Naive B cell (primary cell): ENCODE measurements around the gene ITPR3. TPM values are rescaled to one million over a fixed set of nuclear protein-coding genes. Genes with fewer than 3 reads are reported as not detected.

ENCODE experiments used
- ATAC-seq, 2 donors: fragments of 150-1000 bp; cut with Tn5 transposase; 2 replicates each; pipeline ENCODE4 v1.10.0; 2021; ENCODE audit warnings: low read depth in 2 of 2, mild to moderate bottlenecking in 2 of 2, moderate library complexity in 2 of 2
- DNase-seq: peaks from one replicate; pipeline ENCODE4 v3.0.0; 2022
- H3K27ac Mint-ChIP-seq, 6 donors: one replicate each; pipeline ENCODE4 v1.8.0; 2020 to 2022; ENCODE audit warnings: mild to moderate bottlenecking in 6 of 6, mixed read lengths in 6 of 6, moderate library complexity in 5 of 6, inconsistent platforms in 2 of 6
- H3K27me3 Mint-ChIP-seq, 3 donors: one replicate each; pipeline ENCODE4 v1.8.0; 2021 to 2022; ENCODE audit warnings: mixed read lengths in 3 of 3, mild to moderate bottlenecking in 1 of 3
- H3K36me3 Mint-ChIP-seq, 2 donors: one replicate each; pipeline ENCODE4 v1.8.0; 2020 to 2022; ENCODE audit warnings: mixed read lengths in 2 of 2, inconsistent platforms in 1 of 2, mild to moderate bottlenecking in 1 of 2
- H3K4me1 Mint-ChIP-seq, 3 donors: one replicate each; pipeline ENCODE4 v1.8.0; 2020 to 2022; ENCODE audit warnings: mixed read lengths in 3 of 3, inconsistent platforms in 1 of 3, mild to moderate bottlenecking in 1 of 3, moderate library complexity in 1 of 3
- H3K4me3 Mint-ChIP-seq, 8 donors: one replicate each; pipeline ENCODE4 v1.8.0; 2020 to 2022; ENCODE audit warnings: mild to moderate bottlenecking in 8 of 8, mixed read lengths in 8 of 8, moderate library complexity in 8 of 8, inconsistent platforms in 2 of 8
- H3K9me3 Mint-ChIP-seq, 7 donors: one replicate each; pipeline ENCODE4 v1.8.0; 2020 to 2022; ENCODE audit warnings: mixed read lengths in 7 of 7, mild to moderate bottlenecking in 5 of 7, inconsistent platforms in 2 of 7, moderate library complexity in 1 of 7
- polyA plus RNA-seq, 6 donors: library from polyadenylated mRNA; unstranded; fragments of 300-500 nt; fragmentation: Illumina TruSeq; gene quantifications; one replicate each; pipeline ENCODE4 v1.2.3, GENCODE V29; 2021; ENCODE audit warnings: low read depth in 6 of 6

Gene ITPR3
- polyA plus RNA-seq, 6 donors from 2014 or later = 0.22 to 6.4 (median 1.7) TPM

GRCh38 chr6:33713786-33714185 lies 92.7 kb downstream of the ITPR3 start:
- Mint-ChIP-seq H3K36me3 (peaks cover 4 to 6% of the 10 kb centered on the region in 2 donors), H3K4me3 (peak overlapping the region in 1 of 8 donors; percentile 67), H3K9me3 (no peaks in the 10 kb centered on the region), H3K27ac (peak overlapping the region in 1 of 6 donors; percentile 6), H3K4me1 (peaks cover 24 to 32% (median 27%) of the 10 kb centered on the region in 3 donors), H3K27me3 (no peaks in the 10 kb centered on the region)
- DNase-seq (no peak), ATAC-seq (no peak)

- H3K27me3 Mint-ChIP-seq = peaks cover 0 to 7% (median 0%) of the 10 kb centered on the region in 3 donors
- DNase-seq = no peak
- peaks cover 19 to 28% (median 22%) of the 10 kb centered on the region in 3 donors for H3K4me1 Mint-ChIP-seq
- no peak for ATAC-seq
- no peak overlapping the region for H3K4me3 Mint-ChIP-seq
- H3K36me3 Mint-ChIP-seq = no peaks in the 10 kb centered on the region
- peak overlapping the region in 2 of 6 donors; percentile 39 to 64 for H3K27ac Mint-ChIP-seq
- H3K9me3 Mint-ChIP-seq = no peaks in the 10 kb centered on the region
Measured at GRCh38 chr6:33714385-33715040, 93.4 kb downstream of the ITPR3 start.

GRCh38 chr6:33716379-33716778 lies 95.3 kb downstream of the ITPR3 start:
- peaks cover 10 to 21% (median 11%) of the 10 kb centered on the region in 3 donors for H3K4me1 Mint-ChIP-seq
- H3K36me3 Mint-ChIP-seq = no peaks in the 10 kb centered on the region
- no peak for ATAC-seq
- no peak for DNase-seq
- H3K4me3 Mint-ChIP-seq = no peak overlapping the region
- no peaks in the 10 kb centered on the region for H3K9me3 Mint-ChIP-seq
- peak overlapping the region in 1 of 6 donors; percentile 38 for H3K27ac Mint-ChIP-seq
- peaks cover 0 to 9% (median 0%) of the 10 kb centered on the region in 3 donors for H3K27me3 Mint-ChIP-seq

GRCh38 chr6:33716890-33717632 lies 95.9 kb downstream of the ITPR3 start:
- Mint-ChIP-seq H3K36me3 (no peaks in the 10 kb centered on the region), H3K27me3 (peaks cover 0 to 9% (median 0%) of the 10 kb centered on the region in 3 donors), H3K4me1 (peaks cover 10 to 18% (median 11%) of the 10 kb centered on the region in 3 donors), H3K9me3 (no peaks in the 10 kb centered on the region), H3K27ac (no peak overlapping the region), H3K4me3 (no peak overlapping the region)
- no peak for ATAC-seq
- DNase-seq = no peak

GRCh38 chr6:33717934-33718455 lies 96.9 kb downstream of the ITPR3 start:
- Mint-ChIP-seq H3K27me3 (peaks cover 0 to 9% (median 6%) of the 10 kb centered on the region in 3 donors), H3K36me3 (no peaks in the 10 kb centered on the region)
- no peak for DNase-seq

GRCh38 chr6:33718713-33719112 lies 97.6 kb downstream of the ITPR3 start:
- Mint-ChIP-seq H3K27ac (no peak overlapping the region), H3K4me1 (peaks cover 9 to 16% (median 10%) of the 10 kb centered on the region in 3 donors), H3K9me3 (no peaks in the 10 kb centered on the region), H3K36me3 (no peaks in the 10 kb centered on the region), H3K27me3 (peaks cover 0 to 13% (median 11%) of the 10 kb centered on the region in 3 donors), H3K4me3 (no peak overlapping the region)
- no peak for ATAC-seq
- no peak for DNase-seq

More at GRCh38 chr6:33717934-33718455, 96.9 kb downstream of the ITPR3 start:
- Mint-ChIP-seq H3K9me3 (no peaks in the 10 kb centered on the region), H3K27ac (no peak overlapping the region), H3K4me1 (peaks cover 9 to 17% (median 10%) of the 10 kb centered on the region in 3 donors), H3K4me3 (no peak overlapping the region)
- no peak for ATAC-seq

GRCh38 chr6:33719326-33719987 lies 98.3 kb downstream of the ITPR3 start:
- Mint-ChIP-seq H3K4me3 (no peak overlapping the region), H3K4me1 (peaks cover 9 to 16% (median 9%) of the 10 kb centered on the region in 3 donors), H3K36me3 (no peaks in the 10 kb centered on the region), H3K9me3 (no peaks in the 10 kb centered on the region), H3K27me3 (peaks cover 0 to 16% (median 13%) of the 10 kb centered on the region in 3 donors), H3K27ac (no peak overlapping the region)
- ATAC-seq (no peak), DNase-seq (no peak)

GRCh38 chr6:33720998-33721397 lies 99.9 kb downstream of the ITPR3 start:
- H3K4me3 Mint-ChIP-seq = peak overlapping the region in 1 of 8 donors; percentile 16
- H3K27ac Mint-ChIP-seq = peak overlapping the region in 1 of 6 donors; percentile 80
- H3K4me1 Mint-ChIP-seq = peaks cover 6 to 16% (median 9%) of the 10 kb centered on the region in 3 donors
- H3K9me3 Mint-ChIP-seq = no peaks in the 10 kb centered on the region
- ATAC-seq (peak; percentile 41 to 49), DNase-seq (no peak)
- no peaks in the 10 kb centered on the region for H3K36me3 Mint-ChIP-seq
- peaks cover 0 to 16% (median 13%) of the 10 kb centered on the region in 3 donors for H3K27me3 Mint-ChIP-seq

- Mint-ChIP-seq H3K36me3 (no peaks in the 10 kb centered on the region), H3K9me3 (no peaks in the 10 kb centered on the region), H3K27ac (peak overlapping the region in 1 of 6 donors; percentile 87), H3K4me1 (peaks cover 6 to 16% (median 9%) of the 10 kb centered on the region in 3 donors), H3K4me3 (no peak overlapping the region), H3K27me3 (peaks cover 0 to 18% (median 13%) of the 10 kb centered on the region in 3 donors)
- no peak for DNase-seq
- ATAC-seq = no peak
Measured at GRCh38 chr6:33721508-33721907, 100.4 kb downstream of the ITPR3 start.

- Mint-ChIP-seq H3K27me3 (peaks cover 0 to 21% (median 13%) of the 10 kb centered on the region in 3 donors), H3K4me1 (peaks cover 6 to 16% (median 9%) of the 10 kb centered on the region in 3 donors), H3K4me3 (no peak overlapping the region), H3K36me3 (no peaks in the 10 kb centered on the region), H3K9me3 (no peaks in the 10 kb centered on the region), H3K27ac (no peak overlapping the region)
- DNase-seq (no peak), ATAC-seq (no peak)
Measured at GRCh38 chr6:33722103-33722623, 101.0 kb downstream of the ITPR3 start.

- ATAC-seq (no peak), DNase-seq (no peak)
- Mint-ChIP-seq H3K36me3 (no peaks in the 10 kb centered on the region), H3K4me3 (no peak overlapping the region), H3K27ac (peak overlapping the region in 1 of 6 donors; percentile 63), H3K9me3 (no peaks in the 10 kb centered on the region), H3K4me1 (peaks cover 9 to 14% (median 11%) of the 10 kb centered on the region in 3 donors), H3K27me3 (peaks cover 0 to 21% (median 13%) of the 10 kb centered on the region in 3 donors)
Measured at GRCh38 chr6:33723371-33724085, 102.4 kb downstream of the ITPR3 start.

- peaks cover 9 to 14% (median 13%) of the 10 kb centered on the region in 3 donors for H3K4me1 Mint-ChIP-seq
- H3K36me3 Mint-ChIP-seq = no peaks in the 10 kb centered on the region
- no peaks in the 10 kb centered on the region for H3K9me3 Mint-ChIP-seq
- no peak for DNase-seq
- no peak overlapping the region for H3K4me3 Mint-ChIP-seq
- ATAC-seq = no peak
- H3K27ac Mint-ChIP-seq = peak overlapping the region in 1 of 6 donors; percentile 15
- H3K27me3 Mint-ChIP-seq = peaks cover 0 to 16% (median 13%) of the 10 kb centered on the region in 3 donors
Measured at GRCh38 chr6:33724102-33725023, 103.2 kb downstream of the ITPR3 start.
